ENCODE measurements around the gene PPIL6. TPM values are rescaled to one million over a fixed set of nuclear protein-coding genes. Genes with fewer than 3 reads are reported as not detected.

The PPIL6 gene
- total and polyA plus RNA-seq, 4 donors, result 0.17 to 0.51 (median 0.30) TPM

DNA sequence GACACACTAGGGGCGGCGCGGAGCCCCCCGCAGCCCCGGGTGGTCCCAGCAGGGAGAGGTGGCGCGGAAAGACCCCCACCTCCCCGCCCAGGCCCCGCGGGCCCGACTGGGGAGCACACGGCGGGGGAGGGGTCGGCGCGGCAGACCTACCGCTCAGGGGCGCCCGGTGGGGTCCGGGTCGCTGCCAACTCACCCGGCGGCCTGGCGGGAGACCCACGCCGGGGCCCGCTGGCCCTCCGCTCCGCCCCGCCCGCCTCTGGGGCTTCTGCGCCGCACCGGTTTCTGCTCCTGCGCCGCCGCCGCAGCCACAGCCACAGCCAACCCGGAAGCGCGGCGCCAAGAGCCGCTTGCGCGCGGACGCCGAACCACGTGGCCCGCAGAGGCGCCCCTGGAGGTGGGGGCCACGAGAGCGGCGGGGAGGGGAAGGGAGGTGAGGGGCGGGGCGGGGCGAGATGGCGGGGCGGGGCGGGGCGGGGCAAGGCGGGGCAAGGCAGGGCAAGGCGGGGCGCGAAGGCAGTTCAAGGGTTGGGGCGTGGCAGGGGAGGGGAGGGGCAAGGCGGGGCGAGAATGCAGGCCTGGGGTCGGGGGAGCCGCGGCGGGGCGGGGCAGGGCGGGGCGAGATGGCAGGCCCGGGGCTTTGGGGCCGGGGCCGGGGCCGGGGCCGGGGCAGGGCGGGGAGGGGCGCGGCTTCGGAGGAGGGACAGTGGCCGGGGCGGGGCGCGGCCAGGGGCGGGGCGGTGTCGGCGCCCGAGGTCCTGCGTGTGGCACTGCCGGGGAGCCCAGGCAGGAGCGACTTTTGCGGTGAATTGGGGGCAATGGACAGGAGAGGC, 42.7 kb upstream of the PPIL6 start, which contains the start of gene ZBTB24:
Gene ZBTB24, minus strand, starts transcription at position 315 of the 830 bp plus-strand sequence. CDS start 1,193 bp downstream, outside the sequence.
- Histone ChIP-seq H3K4me3 (ENCODE audit: low read depth in 1 of 3, low read length in 3 of 3) (peak within 1 kb of the TSS; percentile 67 to 90 (median 76)), H3K9me3 (ENCODE audit: control insufficient read depth in 4 of 4, low read length in 3 of 4) (no peaks in the 10 kb centered on the region), H3K27ac (ENCODE audit: low read depth in 1 of 2, low read length in 2 of 2) (peak within 1 kb of the TSS; percentile 36 to 69), H3K27me3 (ENCODE audit: control insufficient read depth in 4 of 4, insufficient read depth in 4 of 4, low read length in 3 of 4) (no peaks in the 10 kb centered on the region), H3K4me1 (ENCODE audit: control insufficient read depth in 4 of 4, insufficient read depth in 4 of 4, low read length in 3 of 4) (peaks cover 0 to 18% (median 3%) of the 10 kb centered on the region in 4 donors), H3K9ac (ENCODE audit: low read depth in 1 of 2, low read length in 2 of 2) (peak within 1 kb of the TSS; percentile 5 to 67), H3K36me3 (ENCODE audit: control insufficient read depth in 4 of 4, insufficient read depth in 3 of 4, low read depth in 1 of 4, low read length in 3 of 4) (peaks cover 0 to 9% (median 0%) of the 10 kb centered on the region in 4 donors)
- DNase-seq (ENCODE audit: low spot score), result peak; percentile 79
- no peak for TF ChIP-seq YY1 (IDR thresholded peaks at IDR 0.05)
- TF ChIP-seq GABPA (IDR thresholded peaks at IDR 0.05 in 1 of 2, conservative IDR thresholded peaks at IDR 0.05 in 1 of 2), result no peak
- TF ChIP-seq, protein P1, sequence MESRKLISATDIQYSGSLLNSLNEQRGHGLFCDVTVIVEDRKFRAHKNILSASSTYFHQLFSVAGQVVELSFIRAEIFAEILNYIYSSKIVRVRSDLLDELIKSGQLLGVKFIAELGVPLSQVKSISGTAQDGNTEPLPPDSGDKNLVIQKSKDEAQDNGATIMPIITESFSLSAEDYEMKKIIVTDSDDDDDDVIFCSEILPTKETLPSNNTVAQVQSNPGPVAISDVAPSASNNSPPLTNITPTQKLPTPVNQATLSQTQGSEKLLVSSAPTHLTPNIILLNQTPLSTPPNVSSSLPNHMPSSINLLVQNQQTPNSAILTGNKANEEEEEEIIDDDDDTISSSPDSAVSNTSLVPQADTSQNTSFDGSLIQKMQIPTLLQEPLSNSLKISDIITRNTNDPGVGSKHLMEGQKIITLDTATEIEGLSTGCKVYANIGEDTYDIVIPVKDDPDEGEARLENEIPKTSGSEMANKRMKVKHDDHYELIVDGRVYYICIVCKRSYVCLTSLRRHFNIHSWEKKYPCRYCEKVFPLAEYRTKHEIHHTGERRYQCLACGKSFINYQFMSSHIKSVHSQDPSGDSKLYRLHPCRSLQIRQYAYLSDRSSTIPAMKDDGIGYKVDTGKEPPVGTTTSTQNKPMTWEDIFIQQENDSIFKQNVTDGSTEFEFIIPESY (IDR thresholded peaks at IDR 0.05), result no peak
- 2% methylated on average over 97 of the region's 97 CpGs for WGBS

DNA sequence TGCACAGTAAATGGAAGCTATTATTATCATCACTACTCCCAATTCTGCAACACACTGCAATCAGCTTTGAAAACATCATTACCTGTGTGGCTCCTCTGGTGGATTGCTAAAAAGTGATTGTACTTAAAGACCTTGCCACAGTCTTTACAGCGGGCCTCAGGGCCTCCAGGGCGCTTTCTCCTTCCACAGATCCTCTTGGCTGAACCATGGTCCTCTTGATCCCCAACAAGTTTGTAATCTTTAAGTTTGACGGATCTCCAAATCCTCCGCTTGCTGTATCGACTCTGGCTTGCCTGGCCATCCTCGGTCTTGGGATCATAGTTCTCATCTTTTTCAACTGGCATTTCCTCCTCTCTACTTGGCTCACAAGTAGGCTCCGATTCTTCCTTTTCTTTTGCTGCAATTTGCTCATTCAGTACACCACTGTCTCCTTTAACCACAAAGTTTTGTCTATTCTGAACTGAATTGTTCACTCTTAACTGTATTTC, 40.6 kb upstream of the PPIL6 start:
- peaks cover 0 to 9% (median 2%) of the 10 kb centered on the region in 4 donors for H3K36me3 ChIP-seq (ENCODE audit: control insufficient read depth in 4 of 4, insufficient read depth in 3 of 4, low read depth in 1 of 4, low read length in 3 of 4)
- H3K9me3 ChIP-seq (ENCODE audit: control insufficient read depth in 4 of 4, low read length in 3 of 4), result no peaks in the 10 kb centered on the region
- H3K27ac ChIP-seq (ENCODE audit: low read depth in 1 of 2, low read length in 2 of 2), result no peak overlapping the region
- H3K4me1 ChIP-seq (ENCODE audit: control insufficient read depth in 4 of 4, insufficient read depth in 4 of 4, low read length in 3 of 4), result peaks cover 0 to 18% (median 5%) of the 10 kb centered on the region in 4 donors
- no peak overlapping the region for H3K4me3 ChIP-seq (ENCODE audit: low read depth in 1 of 3, low read length in 3 of 3)
- no peak overlapping the region for H3K9ac ChIP-seq (ENCODE audit: low read depth in 1 of 2, low read length in 2 of 2)
- TF ChIP-seq YY1 (IDR thresholded peaks at IDR 0.05) (no peak), TAF1 (conservative IDR thresholded peaks at IDR 0.05) (no peak), FOXA2 (IDR thresholded peaks at IDR 0.05) (no peak), FOXA1 (IDR thresholded peaks at IDR 0.05) (no peak), EGR1 (IDR thresholded peaks at IDR 0.05; ENCODE audit: low read depth in 2 of 2) (no peak), SP1 (IDR thresholded peaks at IDR 0.05) (no peak)
- TF ChIP-seq, protein P2, sequence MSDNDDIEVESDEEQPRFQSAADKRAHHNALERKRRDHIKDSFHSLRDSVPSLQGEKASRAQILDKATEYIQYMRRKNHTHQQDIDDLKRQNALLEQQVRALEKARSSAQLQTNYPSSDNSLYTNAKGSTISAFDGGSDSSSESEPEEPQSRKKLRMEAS (IDR thresholded peaks at IDR 0.05), result no peak
- TF ChIP-seq, protein P1 (IDR thresholded peaks at IDR 0.05), result no peak
- TF ChIP-seq, protein P3, sequence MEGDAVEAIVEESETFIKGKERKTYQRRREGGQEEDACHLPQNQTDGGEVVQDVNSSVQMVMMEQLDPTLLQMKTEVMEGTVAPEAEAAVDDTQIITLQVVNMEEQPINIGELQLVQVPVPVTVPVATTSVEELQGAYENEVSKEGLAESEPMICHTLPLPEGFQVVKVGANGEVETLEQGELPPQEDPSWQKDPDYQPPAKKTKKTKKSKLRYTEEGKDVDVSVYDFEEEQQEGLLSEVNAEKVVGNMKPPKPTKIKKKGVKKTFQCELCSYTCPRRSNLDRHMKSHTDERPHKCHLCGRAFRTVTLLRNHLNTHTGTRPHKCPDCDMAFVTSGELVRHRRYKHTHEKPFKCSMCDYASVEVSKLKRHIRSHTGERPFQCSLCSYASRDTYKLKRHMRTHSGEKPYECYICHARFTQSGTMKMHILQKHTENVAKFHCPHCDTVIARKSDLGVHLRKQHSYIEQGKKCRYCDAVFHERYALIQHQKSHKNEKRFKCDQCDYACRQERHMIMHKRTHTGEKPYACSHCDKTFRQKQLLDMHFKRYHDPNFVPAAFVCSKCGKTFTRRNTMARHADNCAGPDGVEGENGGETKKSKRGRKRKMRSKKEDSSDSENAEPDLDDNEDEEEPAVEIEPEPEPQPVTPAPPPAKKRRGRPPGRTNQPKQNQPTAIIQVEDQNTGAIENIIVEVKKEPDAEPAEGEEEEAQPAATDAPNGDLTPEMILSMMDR (IDR thresholded peaks at IDR 0.05; ENCODE audit: low read depth, low read length, missing input control), result no peak
- TF ChIP-seq, protein P4, sequence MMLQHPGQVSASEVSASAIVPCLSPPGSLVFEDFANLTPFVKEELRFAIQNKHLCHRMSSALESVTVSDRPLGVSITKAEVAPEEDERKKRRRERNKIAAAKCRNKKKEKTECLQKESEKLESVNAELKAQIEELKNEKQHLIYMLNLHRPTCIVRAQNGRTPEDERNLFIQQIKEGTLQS (IDR thresholded peaks at IDR 0.05), result no peak
- no peak for DNase-seq (ENCODE audit: low spot score)
- 97% methylated on average over 7 of the region's 7 CpGs for WGBS
- no peaks in the 10 kb centered on the region for H3K27me3 ChIP-seq (ENCODE audit: control insufficient read depth in 4 of 4, insufficient read depth in 4 of 4, low read length in 3 of 4)
